ENCODE data around the gene TULP1. TPM values are rescaled to one million over a fixed set of nuclear protein-coding genes. Genes with fewer than 3 reads are reported as not detected.

Gene TULP1
- total and polyA plus RNA-seq, 2 of the 13 experiments (the other 11 are each of a cell fraction or from before 2014, with no cell fraction given), result not detected

DNA sequence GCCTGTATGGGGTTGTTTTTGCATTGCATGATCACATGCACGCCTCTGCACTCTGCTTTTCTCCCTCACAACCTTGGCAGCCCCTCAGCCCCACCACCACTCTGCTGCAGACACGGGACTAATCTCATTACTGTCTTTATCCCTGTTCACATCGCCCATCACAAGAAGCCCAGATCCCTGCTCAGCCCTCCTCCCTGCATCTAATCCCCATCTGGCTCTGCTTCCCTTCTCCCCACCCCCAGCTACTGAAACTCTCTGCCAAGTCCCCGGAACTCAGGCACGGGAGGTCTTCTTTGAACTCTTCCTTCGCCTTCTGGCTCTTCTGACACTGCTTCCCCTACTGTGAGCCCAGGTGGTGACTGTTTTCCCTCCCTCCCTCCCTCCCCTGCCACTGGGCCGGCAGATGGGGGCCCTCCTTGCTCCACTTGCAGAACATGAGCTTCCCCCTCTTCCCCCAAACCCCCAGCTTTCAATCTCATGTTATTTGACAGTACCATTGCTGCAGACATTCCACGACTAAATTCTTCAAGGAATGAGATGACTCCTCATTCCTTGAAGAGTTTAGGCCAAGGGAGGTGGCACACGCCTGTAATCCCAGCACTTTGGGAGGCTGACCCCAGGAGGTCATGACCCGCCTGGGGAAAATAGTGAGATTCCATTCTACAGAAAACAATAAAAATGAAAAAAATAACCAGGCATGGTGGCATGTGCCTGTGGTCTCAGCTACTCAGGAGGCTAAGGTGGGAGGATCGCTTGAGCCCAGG is 21.9 kb upstream of the TULP1 start:
- POLR2A ChIA-PET, result no interaction called here
- BruUV-seq (replicated peaks), result no TSS peak
- H3K4me2 ChIP-seq (ENCODE audit: low read depth, low read length), result no peak overlapping the region

More for the DNA sequence above, 21.9 kb upstream of the TULP1 start:
- Histone ChIP-seq H3K9me3 (ENCODE audit: low read length) (no peaks in the 10 kb centered on the region), H3K36me3 (replicated peaks in 1 of 2; ENCODE audit: control insufficient read depth in 1 of 2, insufficient read depth in 2 of 2, low read length in 2 of 2) (no peaks in the 10 kb centered on the region), H3K27me3 (ENCODE audit: control insufficient read depth in 1 of 2, insufficient read depth in 2 of 2, low read length in 2 of 2) (peaks cover 0 to 32% of the 10 kb centered on the region in 2 experiments; a peak in 2 of 5 replicates), H3K4me1 (ENCODE audit: insufficient read depth, low read length) (no peaks in the 10 kb centered on the region), H3K9ac (ENCODE audit: insufficient read depth, low read depth, low read length) (no peak overlapping the region), H3K79me2 (ENCODE audit: insufficient read depth, low read length) (no peaks in the 10 kb centered on the region), H2AFZ (ENCODE audit: low read length) (no peak overlapping the region), H3K27ac (ENCODE audit: extremely low read length, insufficient read depth, low read length) (no peak overlapping the region), H4K20me1 (ENCODE audit: insufficient read depth, low read length) (no peaks in the 10 kb centered on the region), H3K4me3 (replicated peaks in 1 of 3; ENCODE audit: insufficient read depth in 1 of 3, low read depth in 2 of 3, low read length in 3 of 3) (no peak overlapping the region)
- WGBS (ENCODE audit: low lambda C conversion rate), result 19% methylated on average over 11 of the region's 11 CpGs
- FAIRE-seq, result no peak
- intact Hi-C loops (cut with micrococcal nuclease; ENCODE audit: unreplicated experiment) (no loop called here), in situ Hi-C loops (cut with HindIII; ENCODE audit: extremely low pct_ligation_motif_present, low pct_unique_long_range_greater_than_20kb) (no loop called here)
- no peak for ATAC-seq
- CTCF ChIA-PET (ENCODE audit: low intra/inter-chr PET ratio, low total read pairs), result no interaction called here
- TF ChIP-seq SMYD3 (CRISPR knock-in tag; IDR thresholded peaks at IDR 0.05) (no peak), ZSCAN9 (CRISPR knock-in tag; IDR thresholded peaks at IDR 0.05; ENCODE audit: borderline replicate concordance) (no peak), RXRB (CRISPR knock-in tag; IDR thresholded peaks at IDR 0.05; ENCODE audit: borderline replicate concordance) (no peak), ZNF556 (CRISPR knock-in tag; IDR thresholded peaks at IDR 0.05; ENCODE audit: borderline replicate concordance) (no peak), ZNF160 (CRISPR knock-in tag; IDR thresholded peaks at IDR 0.05) (no peak), ZNF441 (CRISPR knock-in tag; IDR thresholded peaks at IDR 0.05; ENCODE audit: borderline replicate concordance) (no peak), ZFY (CRISPR knock-in tag; IDR thresholded peaks at IDR 0.05) (no peak), NAIF1 (CRISPR knock-in tag; IDR thresholded peaks at IDR 0.05; ENCODE audit: borderline replicate concordance) (no peak), DNMT3B (CRISPR knock-in tag; conservative IDR thresholded peaks at IDR 0.05) (no peak)
- TF ChIP-seq, protein P1, sequence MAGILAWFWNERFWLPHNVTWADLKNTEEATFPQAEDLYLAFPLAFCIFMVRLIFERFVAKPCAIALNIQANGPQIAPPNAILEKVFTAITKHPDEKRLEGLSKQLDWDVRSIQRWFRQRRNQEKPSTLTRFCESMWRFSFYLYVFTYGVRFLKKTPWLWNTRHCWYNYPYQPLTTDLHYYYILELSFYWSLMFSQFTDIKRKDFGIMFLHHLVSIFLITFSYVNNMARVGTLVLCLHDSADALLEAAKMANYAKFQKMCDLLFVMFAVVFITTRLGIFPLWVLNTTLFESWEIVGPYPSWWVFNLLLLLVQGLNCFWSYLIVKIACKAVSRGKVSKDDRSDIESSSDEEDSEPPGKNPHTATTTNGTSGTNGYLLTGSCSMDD (CRISPR knock-in tag; IDR thresholded peaks at IDR 0.05), result no peak
- TF ChIP-seq, protein P2, sequence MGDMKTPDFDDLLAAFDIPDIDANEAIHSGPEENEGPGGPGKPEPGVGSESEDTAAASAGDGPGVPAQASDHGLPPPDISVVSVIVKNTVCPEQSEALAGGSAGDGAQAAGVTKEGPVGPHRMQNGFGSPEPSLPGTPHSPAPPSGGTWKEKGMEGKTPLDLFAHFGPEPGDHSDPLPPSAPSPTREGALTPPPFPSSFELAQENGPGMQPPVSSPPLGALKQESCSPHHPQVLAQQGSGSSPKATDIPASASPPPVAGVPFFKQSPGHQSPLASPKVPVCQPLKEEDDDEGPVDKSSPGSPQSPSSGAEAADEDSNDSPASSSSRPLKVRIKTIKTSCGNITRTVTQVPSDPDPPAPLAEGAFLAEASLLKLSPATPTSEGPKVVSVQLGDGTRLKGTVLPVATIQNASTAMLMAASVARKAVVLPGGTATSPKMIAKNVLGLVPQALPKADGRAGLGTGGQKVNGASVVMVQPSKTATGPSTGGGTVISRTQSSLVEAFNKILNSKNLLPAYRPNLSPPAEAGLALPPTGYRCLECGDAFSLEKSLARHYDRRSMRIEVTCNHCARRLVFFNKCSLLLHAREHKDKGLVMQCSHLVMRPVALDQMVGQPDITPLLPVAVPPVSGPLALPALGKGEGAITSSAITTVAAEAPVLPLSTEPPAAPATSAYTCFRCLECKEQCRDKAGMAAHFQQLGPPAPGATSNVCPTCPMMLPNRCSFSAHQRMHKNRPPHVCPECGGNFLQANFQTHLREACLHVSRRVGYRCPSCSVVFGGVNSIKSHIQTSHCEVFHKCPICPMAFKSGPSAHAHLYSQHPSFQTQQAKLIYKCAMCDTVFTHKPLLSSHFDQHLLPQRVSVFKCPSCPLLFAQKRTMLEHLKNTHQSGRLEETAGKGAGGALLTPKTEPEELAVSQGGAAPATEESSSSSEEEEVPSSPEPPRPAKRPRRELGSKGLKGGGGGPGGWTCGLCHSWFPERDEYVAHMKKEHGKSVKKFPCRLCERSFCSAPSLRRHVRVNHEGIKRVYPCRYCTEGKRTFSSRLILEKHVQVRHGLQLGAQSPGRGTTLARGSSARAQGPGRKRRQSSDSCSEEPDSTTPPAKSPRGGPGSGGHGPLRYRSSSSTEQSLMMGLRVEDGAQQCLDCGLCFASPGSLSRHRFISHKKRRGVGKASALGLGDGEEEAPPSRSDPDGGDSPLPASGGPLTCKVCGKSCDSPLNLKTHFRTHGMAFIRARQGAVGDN (CRISPR knock-in tag; IDR thresholded peaks at IDR 0.05), result no peak
- TF ChIP-seq, protein P3, sequence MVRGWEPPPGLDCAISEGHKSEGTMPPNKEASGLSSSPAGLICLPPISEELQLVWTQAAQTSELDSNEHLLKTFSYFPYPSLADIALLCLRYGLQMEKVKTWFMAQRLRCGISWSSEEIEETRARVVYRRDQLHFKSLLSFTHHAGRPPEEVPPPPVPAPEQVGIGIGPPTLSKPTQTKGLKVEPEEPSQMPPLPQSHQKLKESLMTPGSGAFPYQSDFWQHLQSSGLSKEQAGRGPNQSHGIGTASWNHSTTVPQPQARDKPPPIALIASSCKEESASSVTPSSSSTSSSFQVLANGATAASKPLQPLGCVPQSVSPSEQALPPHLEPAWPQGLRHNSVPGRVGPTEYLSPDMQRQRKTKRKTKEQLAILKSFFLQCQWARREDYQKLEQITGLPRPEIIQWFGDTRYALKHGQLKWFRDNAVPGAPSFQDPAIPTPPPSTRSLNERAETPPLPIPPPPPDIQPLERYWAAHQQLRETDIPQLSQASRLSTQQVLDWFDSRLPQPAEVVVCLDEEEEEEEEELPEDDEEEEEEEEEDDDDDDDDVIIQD (CRISPR knock-in tag; IDR thresholded peaks at IDR 0.05; ENCODE audit: low read depth), result no peak
- no peak for DNase-seq (ENCODE audit: low spot score)
